Motor neuron (in vitro differentiated cells): Measurements from ENCODE around the gene SEPTIN8. TPM values are rescaled to one million over a fixed set of nuclear protein-coding genes. Genes with fewer than 3 reads are reported as not detected.

Experiments
- ATAC-seq, 8 experiments: fragments of 200-7000 bp; cut with Tn5 transposase; replicated peaks in 6 of 8; 2 replicates each; pipeline ENCODE4 v1.8.0; 2021; ENCODE audit warnings: mild to moderate bottlenecking in 8 of 8, moderate library complexity in 8 of 8
- H3K27ac ChIP-seq, 2 donors: fragments of 250-450 bp; sonication (Bioruptor Pico); 2 replicates each; pipeline ENCODE4 v1.9.0; 2021; ENCODE audit warnings: antibody characterized with exemption in 2 of 2, mild to moderate bottlenecking in 2 of 2, moderate library complexity in 1 of 2
- H3K4me1 ChIP-seq, 2 donors: fragments of 250-450 bp; sonication (Bioruptor Pico); replicated peaks in 1 of 2; 2 replicates each; pipeline ENCODE4 v1.6.1; 2021; ENCODE audit warnings: antibody characterized with exemption in 2 of 2, mild to moderate bottlenecking in 2 of 2, moderate library complexity in 1 of 2
- H3K4me3 ChIP-seq, 5 donors: fragments of 250-450 bp; sonication (Bioruptor Pico); 2 replicates each; pipeline ENCODE4 v1.9.0; 2021; ENCODE audit warnings: antibody characterized with exemption in 5 of 5, mild to moderate bottlenecking in 5 of 5, moderate library complexity in 4 of 5
- WGBS, 10 experiments: fragments of 450-650 bp; shearing (Covaris generic); methylation state at CpG; one replicate each; pipeline ENCODE4 v1.0.0; 2022; 5-methylcytosine and 5-hydroxymethylcytosine counted together
- in situ Hi-C, 9 experiments: fragments of 400-800 bp; cut with MboI; loops; one replicate each; pipeline ENCODE4 v1.15.0; 2021; ENCODE audit warnings: low sequenced_read_pairs in 9 of 9, low pct_unique_long_range_greater_than_20kb in 2 of 9; ENCODE audit not compliant: unreplicated experiment in 9 of 9
- total RNA-seq, 8 experiments: library from RNA; unstranded; fragments of 300-600 nt; gene quantifications; 2 replicates each; pipeline versions ENCODE4 v1.2.3 to v1.2.4, GENCODE V29; 2022

SEPTIN8 gene
- total RNA-seq, 8 experiments from 2014 or later = 22.9 to 59.2 (median 33.4) TPM

DNA sequence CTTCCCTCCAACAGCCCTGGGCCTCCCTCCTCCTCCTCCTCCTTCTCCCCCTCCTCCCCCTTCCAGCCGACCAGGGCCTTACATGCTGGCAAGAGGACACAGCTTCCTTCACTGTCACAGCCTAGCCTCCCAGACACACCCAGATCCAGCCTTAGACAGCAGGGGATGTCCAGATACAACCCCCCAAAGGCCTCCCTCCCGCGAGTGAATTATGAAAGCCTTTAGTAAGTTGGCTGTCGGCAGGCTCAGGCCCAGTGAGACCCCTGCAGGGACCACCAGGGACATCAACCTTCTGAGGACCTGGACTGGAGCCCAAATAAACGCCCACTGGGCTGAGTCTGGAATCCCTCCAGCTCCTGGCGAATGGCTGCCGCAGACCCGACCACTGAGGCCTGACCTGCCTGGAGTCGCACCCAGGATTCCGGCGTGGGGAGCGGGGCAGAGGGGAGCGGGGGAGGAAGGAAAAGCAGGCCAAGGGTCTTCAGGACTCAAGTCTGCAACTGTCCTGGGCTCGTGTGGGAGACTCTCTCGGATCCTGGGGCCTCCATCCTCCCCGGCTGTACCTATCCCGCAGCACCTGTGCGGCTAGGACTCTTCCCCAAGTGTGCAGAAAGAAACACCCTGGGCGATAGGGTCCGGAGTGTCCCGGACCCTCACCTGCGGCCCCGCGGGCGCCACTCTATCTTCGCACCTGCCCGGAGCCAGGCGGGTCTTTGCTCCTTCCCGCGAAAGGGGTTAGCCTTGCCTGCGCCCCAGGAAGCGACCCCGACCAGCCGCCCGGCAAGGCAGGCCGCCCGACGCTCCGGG is 705 bp downstream of the SEPTIN8 start:
- in situ Hi-C loops = loop anchor here in 1 of 9 experiments (25.0 kb wide), 1 partner anchor 111 kb away; no protein-coding TSS in a partner anchor
- no peak overlapping the region for H3K27ac ChIP-seq
- 0% methylated on average over 3 of the region's 39 CpGs; no CpG with 5 or more reads in 9 of the 10 experiments for WGBS, 10 experiments
- peak; percentile 44 to 74 (median 50) for ATAC-seq
- H3K4me1 ChIP-seq = peaks cover 6 to 8% of the 10 kb centered on the region in 2 donors
- peak overlapping the region; percentile 46 to 96 (median 79) for H3K4me3 ChIP-seq

DNA sequence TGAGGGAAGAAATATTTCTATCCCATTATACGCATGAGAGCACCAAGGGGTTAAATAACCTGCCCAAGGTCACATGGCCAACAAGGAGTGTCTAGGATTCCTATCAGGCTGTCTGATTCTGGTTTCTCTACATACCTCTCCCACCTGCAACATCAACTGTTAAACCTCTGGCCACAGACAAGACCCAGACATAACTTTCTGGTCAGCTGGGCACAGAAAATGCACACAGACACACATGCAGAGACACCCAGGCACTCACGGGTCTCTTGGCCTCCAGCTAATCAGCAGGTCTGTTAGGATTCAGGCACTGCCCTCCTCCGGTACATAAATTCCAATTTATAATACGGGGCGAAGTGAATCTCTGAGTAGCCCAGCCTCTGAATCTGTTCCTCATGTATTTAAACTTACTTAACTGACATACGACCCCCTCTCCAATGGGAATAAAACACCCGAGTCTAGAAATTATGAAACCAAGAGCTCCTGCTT is 1.5 kb downstream of the SEPTIN8 start:
- in situ Hi-C loops = loop anchor here in 1 of 9 experiments (25.0 kb wide), 1 partner anchor 112 kb away; no protein-coding TSS in a partner anchor
- Histone ChIP-seq H3K4me3 (peak overlapping the region; percentile 46 to 96 (median 79)), H3K27ac (no peak overlapping the region), H3K4me1 (peaks cover 6 to 8% of the 10 kb centered on the region in 2 donors)
- ATAC-seq = peak in 3 of 8 experiments; percentile 46 to 69 (median 58)
- WGBS, 10 experiments = 0 to 83% (median 54%) methylated on average over 1 to 6 of the region's 7 CpGs; no CpG with 5 or more reads in 1 of the 10 experiments

DNA sequence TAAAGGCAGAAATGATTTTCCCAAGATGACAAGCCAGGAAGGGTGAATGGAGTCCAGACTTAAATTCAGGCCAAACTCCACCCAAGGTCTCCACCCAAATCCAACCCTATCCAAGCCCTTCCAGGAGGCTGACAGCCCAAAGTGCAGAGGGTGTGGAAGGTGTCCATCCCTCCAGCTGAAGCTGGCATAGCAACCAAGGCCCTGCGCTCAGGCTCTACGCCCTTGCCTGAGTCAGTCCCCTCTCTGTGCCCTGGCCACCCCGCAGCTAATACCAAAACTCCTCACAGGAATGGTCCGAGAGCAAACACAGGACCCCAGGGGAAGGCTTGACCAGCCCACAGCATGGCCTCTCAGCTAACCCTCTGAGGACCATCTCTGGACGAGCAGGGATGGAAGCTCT is 2.1 kb downstream of the SEPTIN8 start:
- H3K27ac ChIP-seq = no peak overlapping the region
- in situ Hi-C loops = loop anchor here in 1 of 9 experiments (25.0 kb wide), 1 partner anchor 112 kb away; no protein-coding TSS in a partner anchor
- 0 to 100% (median 97%) methylated on average over 1 to 5 of the region's 5 CpGs; no CpG with 5 or more reads in 5 of the 10 experiments for WGBS, 10 experiments
- peak in 3 of 8 experiments; percentile 3 to 23 (median 7) for ATAC-seq
- H3K4me1 ChIP-seq = peaks cover 6 to 8% of the 10 kb centered on the region in 2 donors
- H3K4me3 ChIP-seq = no peak overlapping the region

DNA sequence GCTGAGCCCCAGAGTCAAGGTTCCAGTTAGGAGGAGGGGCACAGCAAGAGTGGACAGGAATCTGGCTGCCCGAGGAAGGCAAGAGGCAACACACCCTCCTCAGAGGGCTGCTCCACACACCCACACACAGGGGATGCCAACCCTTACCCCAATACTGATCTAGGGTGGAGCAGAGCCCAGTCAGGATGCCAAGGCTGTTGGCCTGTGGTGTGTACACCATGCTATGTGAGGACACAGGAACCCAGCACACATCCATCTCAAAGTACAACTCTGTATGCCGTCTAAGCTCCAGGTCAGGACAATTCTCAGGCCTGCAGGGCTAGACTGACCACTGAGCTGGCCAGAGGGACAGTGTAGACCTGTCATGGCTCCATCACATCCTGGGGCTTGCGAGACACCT is 2.6 kb downstream of the SEPTIN8 start:
- 0 to 100% (median 90%) methylated on average over 1 to 2 of the region's 3 CpGs; no CpG with 5 or more reads in 5 of the 10 experiments for WGBS, 10 experiments
- H3K27ac ChIP-seq = no peak overlapping the region

DNA sequence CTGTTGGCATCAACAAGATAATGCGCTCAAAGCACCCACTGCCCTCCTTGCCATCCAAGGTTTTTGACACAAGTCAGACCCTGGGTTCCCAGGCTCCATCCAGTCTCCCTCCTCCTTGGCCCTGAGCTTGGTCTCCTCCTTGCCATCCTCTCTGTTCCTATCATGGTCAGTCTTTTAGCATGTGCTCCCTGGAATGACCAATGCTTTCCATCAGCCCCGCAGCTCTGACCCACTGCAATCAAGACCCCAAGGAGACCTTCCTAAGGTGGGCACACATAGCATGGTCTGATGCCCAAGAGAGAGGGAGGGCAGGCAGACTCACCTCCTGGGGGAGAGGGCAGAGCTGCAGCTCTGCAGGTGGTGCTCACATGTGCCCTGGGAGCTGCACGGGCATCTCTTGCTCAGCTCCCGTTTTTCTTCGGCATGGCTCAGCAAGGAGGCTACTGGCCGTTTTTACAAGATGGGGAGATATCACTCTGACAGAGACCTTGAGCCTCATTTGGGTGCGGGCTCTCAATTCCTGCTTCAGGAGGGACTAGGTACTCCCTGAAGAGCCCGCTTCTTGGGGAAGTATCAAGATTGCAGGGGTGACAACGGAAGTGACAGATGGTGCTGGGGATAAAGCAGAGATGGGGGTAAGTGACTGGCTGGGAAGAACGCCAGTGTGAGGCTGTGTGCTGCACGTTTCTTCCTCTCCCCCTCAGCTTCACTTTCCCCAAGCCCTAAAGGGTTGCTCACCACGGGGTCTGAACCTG is 3.3 kb downstream of the SEPTIN8 start:
- Histone ChIP-seq H3K4me1 (peaks cover 6 to 8% of the 10 kb centered on the region in 2 donors), H3K4me3 (no peak overlapping the region), H3K27ac (no peak overlapping the region)
- 17 to 100% (median 84%) methylated on average over 1 to 4 of the region's 12 CpGs; no CpG with 5 or more reads in 3 of the 10 experiments for WGBS, 10 experiments
- ATAC-seq = no peak
- in situ Hi-C loops = no loop called here

More for the DNA sequence above, 2.6 kb downstream of the SEPTIN8 start:
- Histone ChIP-seq H3K4me1 (peaks cover 6 to 8% of the 10 kb centered on the region in 2 donors), H3K4me3 (no peak overlapping the region)
- no peak for ATAC-seq
- in situ Hi-C loops = no loop called here

DNA sequence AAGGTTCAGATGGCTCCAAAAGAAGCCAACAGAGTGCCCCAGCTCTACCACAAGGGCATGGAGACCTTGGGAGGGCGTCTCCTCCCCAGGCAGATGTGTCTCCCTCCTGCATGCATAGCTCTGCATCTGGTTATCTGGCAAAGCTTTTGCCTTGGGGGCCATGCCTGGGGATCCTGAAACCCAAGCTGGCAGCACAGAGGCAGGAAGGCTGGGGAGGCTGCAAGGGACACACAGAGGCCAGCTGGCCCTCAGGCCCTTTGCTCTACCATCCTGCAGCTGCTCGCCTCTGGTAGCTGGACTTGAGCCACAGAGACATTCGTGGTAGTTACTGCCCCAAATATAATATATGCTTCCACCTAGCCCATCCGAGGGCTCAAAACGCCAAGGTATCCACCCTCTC is 3.9 kb downstream of the SEPTIN8 start:
- in situ Hi-C loops = no loop called here
- H3K4me3 ChIP-seq = no peak overlapping the region
- H3K4me1 ChIP-seq = peaks cover 6 to 8% of the 10 kb centered on the region in 2 donors
- no peak overlapping the region for H3K27ac ChIP-seq
- 81 to 100% (median 95%) methylated on average over 2 to 4 of the region's 5 CpGs; no CpG with 5 or more reads in 6 of the 10 experiments for WGBS, 10 experiments
- ATAC-seq = no peak

DNA sequence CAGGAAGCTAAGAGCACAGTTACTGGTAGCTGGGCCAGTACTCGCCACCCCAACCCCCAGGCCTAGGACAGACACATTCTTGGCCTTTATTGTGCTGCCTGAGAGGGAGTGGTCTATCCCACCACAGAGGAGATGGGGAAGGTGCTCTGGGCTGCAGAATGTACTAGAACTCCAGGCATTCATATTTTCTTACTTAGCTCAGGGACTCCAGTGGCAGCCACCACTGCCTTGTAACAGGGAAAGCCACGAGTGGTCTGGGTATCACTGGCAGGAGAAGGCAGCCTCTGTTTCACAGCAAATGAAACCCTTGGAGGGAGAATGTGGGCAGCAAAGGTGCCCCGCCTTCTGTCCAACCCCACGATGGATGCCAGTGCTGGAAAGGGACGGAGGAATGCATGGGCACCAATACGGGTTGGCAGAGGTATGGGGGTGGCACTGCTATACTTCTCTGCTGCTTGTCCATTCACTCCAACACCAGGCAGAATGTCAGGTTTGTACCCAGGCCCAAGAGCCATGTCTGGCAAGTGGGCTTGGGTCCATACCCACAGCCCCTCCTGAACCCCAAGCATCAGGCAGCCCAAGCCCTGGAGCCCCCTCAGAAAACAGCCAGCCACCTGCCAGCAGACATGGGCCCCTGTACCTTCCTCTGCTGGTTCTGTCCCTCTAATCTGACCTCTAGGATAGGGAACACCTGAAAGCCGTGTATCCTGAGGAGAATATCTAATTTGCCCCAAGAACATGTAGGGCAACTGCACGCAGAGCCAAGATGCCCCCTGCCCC is 4.6 kb downstream of the SEPTIN8 start:
- no peak for ATAC-seq
- in situ Hi-C loops = no loop called here
- no peak overlapping the region for H3K4me3 ChIP-seq
- WGBS, 10 experiments = 0 to 100% (median 77%) methylated on average over 1 to 5 of the region's 8 CpGs; no CpG with 5 or more reads in 4 of the 10 experiments
- H3K27ac ChIP-seq = no peak overlapping the region
- H3K4me1 ChIP-seq = peaks cover 6 to 8% of the 10 kb centered on the region in 2 donors

DNA sequence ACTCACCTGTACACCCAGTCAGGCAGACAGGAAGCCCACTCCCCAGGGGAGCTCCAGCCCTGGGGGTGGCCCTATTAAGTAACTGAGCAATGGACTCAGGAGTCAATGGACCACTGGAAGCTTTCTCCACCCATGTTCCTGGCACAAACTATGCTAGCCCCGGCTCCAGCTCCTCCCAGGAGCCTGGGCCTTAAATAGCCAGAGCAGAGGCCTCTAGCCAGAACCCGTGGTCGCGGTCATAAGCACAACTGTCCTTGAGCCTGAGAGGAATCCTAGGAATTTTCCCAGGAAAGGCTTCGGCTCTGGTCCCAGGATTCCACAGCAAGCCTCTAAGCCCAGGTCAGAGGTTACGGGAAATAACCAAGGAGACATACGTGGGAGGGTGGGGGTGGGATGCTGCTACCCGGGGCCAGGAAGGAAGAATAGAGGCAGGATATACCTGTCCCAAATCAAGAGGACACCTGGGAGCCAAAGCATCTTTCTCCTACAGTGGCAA is 5.5 kb downstream of the SEPTIN8 start:
- in situ Hi-C loops = no loop called here
- Histone ChIP-seq H3K27ac (no peak overlapping the region), H3K4me1 (peaks cover 6 to 8% of the 10 kb centered on the region in 2 donors), H3K4me3 (no peak overlapping the region)
- ATAC-seq = no peak
- 40 to 85% (median 64%) methylated on average over 1 to 4 of the region's 8 CpGs; no CpG with 5 or more reads in 6 of the 10 experiments for WGBS, 10 experiments

DNA sequence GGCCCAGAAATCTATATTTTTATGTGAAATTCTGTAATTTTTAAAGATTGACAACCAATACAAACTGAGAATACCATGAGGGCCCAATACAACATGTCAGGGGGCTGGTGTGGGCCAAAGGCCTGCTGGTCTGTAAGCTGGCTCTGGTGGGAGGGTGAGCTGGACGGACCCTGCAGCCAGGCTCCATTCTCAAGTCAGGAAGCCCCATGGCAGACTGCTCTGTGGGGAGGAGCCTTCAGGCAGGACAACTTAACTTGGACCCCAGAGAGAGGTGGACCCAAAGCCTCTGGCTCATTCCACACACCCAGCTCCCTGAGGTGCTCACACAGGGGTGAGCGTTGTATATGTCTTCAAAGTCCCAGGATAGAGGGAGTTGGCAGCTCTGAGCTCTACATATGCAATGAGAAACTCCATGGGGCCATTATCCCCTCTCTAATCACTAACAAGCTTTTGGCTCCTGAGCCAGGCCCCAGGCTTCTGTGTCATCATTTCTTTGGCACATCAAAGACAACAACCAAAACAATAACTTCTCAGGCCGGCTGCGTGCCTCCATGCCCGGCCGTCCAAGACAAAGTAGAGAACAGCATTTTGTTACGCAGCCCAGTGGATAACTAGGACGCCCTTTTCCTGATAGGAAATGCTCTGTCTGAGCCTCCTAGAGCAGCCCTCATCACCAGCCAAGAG is 6.4 kb downstream of the SEPTIN8 start:
- Histone ChIP-seq H3K4me1 (peaks cover 4 to 6% of the 10 kb centered on the region in 2 donors), H3K27ac (no peak overlapping the region), H3K4me3 (no peak overlapping the region)
- 0 to 100% (median 77%) methylated on average over 1 to 6 of the region's 8 CpGs; no CpG with 5 or more reads in 3 of the 10 experiments for WGBS, 10 experiments
- ATAC-seq = no peak
- in situ Hi-C loops = no loop called here

DNA sequence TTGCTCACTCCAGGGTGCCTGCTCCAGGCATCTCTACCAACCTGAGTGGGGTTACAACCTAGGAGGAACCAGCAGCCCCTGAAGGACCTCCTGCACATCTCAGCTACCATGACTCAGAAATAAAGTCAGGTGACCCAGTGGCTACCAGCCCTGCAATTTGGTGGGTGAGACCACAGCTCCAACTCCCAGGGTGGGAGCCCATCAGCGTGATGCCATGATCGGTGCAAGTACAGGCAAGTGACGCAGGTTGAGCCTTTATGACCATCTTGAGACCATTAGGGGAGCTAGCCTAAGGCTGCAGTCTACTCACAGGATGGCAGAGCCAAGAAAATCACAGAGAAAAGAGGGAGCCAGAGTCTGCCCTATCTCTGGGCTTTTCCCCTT is 8.6 kb downstream of the SEPTIN8 start:
- in situ Hi-C loops = no loop called here
- Histone ChIP-seq H3K4me1 (no peaks in the 10 kb centered on the region), H3K4me3 (no peak overlapping the region), H3K27ac (no peak overlapping the region)
- peak in 2 of 8 experiments; percentile 28 to 32 for ATAC-seq
- WGBS, 10 experiments = 100% methylated on average over 1 of the region's 3 CpGs; no CpG with 5 or more reads in 6 of the 10 experiments

DNA sequence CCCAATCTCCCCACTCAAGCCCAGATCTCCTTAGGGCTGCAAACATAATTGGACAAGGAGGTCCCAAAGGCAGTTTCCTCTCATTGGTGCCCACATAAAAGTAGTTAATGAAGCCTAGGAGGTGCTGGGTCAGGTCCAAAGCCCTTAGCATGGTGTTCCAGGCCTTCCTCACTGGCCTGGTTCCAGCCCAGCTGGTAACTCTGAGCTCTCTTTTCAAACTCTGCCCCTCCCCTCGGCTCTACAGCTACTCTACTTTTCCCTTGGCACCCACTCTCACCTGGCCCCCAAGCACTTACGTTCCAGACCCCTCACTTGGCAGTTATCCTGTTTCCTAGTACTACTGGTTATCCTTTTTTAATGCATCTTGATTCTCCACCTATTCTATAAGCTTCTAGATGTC is 9.9 kb downstream of the SEPTIN8 start:
- WGBS, 10 experiments = 0 to 100% (median 94%) methylated on average over 1 to 2 of the region's 2 CpGs; no CpG with 5 or more reads in 3 of the 10 experiments
- H3K27ac ChIP-seq = no peak overlapping the region
- in situ Hi-C loops = no loop called here
- H3K4me1 ChIP-seq = no peaks in the 10 kb centered on the region
- no peak for ATAC-seq
- H3K4me3 ChIP-seq = no peak overlapping the region

DNA sequence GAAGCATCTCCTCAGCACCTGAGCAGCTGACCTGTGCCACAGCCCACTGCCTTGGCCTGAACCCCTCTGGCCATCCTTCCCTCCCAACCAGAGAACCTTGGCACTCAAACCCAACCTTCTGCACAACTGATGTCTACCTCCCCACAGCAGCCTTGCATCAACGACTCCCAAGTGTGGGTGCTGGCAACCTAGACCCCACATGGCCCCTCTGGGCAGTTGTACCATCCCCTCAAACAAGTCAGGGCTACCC is 10.3 kb downstream of the SEPTIN8 start:
- WGBS, 10 experiments = 40 to 100% (median 100%) methylated on average over 1 of the region's 1 CpG; no CpG with 5 or more reads in 6 of the 10 experiments
- H3K27ac ChIP-seq = no peak overlapping the region
- in situ Hi-C loops = no loop called here
- no peak overlapping the region for H3K4me3 ChIP-seq
- no peak for ATAC-seq
- no peaks in the 10 kb centered on the region for H3K4me1 ChIP-seq
